K562 (cell line): Measurements from ENCODE around the gene APOLD1. TPM values are rescaled to one million over a fixed set of nuclear protein-coding genes. Genes with fewer than 3 reads are reported as not detected.
A peak's percentile ranks its signal among the peaks of the same experiment; 100 is the strongest.

Experiments used
- BRD4 ChIP-seq: fragments of 200-600 bp; sonication (generic); IDR thresholded peaks from 2 replicates; pipeline ENCODE4 v1.6.1; 2017; ENCODE audit warnings: inconsistent platforms
- CREB1 ChIP-seq, 2 experiments: sonication (generic) in 1 of 2; formaldehyde crosslinking in 1 of 2; IDR thresholded peaks; 2 replicates each; pipeline versions ENCODE4 v1.6.1 to v1.8.0; 2012 to 2022; ENCODE audit warnings: inconsistent platforms in 1 of 2, mild to moderate bottlenecking in 1 of 2, missing genetic modification reagents in 1 of 2, moderate library complexity in 1 of 2
- CREM ChIP-seq: IDR thresholded peaks from 2 replicates; pipeline ENCODE4 v1.6.1; 2014; ENCODE audit warnings: antibody characterized with exemption, low read depth
- EGR1 ChIP-seq: fragments of 450-650 bp; conservative IDR thresholded peaks from 2 replicates; pipeline ENCODE4 v1.6.1; 2017; ENCODE audit warnings: mild to moderate bottlenecking
- EP400 ChIP-seq: fragments of 450-650 bp; IDR thresholded peaks from 2 replicates; pipeline ENCODE4 v1.6.1; 2017; ENCODE audit warnings: antibody characterized with exemption, mild to moderate bottlenecking, moderate library complexity
- FOXK2 ChIP-seq, 2 experiments: fragments of 450-650 bp; IDR thresholded peaks in 1 of 2; conservative IDR thresholded peaks in 1 of 2; 2 replicates each; pipeline ENCODE4 v1.6.1; 2016; ENCODE audit warnings: low read depth in 2 of 2, mild to moderate bottlenecking in 1 of 2
- HDAC1 ChIP-seq, 2 experiments: fragments of 450-650 bp; IDR thresholded peaks; 2 replicates each; pipeline ENCODE4 v1.6.1; 2016 to 2017; ENCODE audit warnings: inconsistent platforms in 1 of 2, mild to moderate bottlenecking in 1 of 2, moderate library complexity in 1 of 2
- JUND ChIP-seq, 2 experiments: IDR thresholded peaks; 2 replicates in 1 of 2; 3 replicates in 1 of 2; pipeline ENCODE4 v1.6.1; 2011; ENCODE audit warnings: borderline replicate concordance in 2 of 2, low read depth in 2 of 2, low read length in 2 of 2, improper control_type of control experiment in 1 of 2, missing biosample characterization in 1 of 2, missing genetic modification characterization in 1 of 2, missing genetic modification reagents in 1 of 2
- KDM5B ChIP-seq: fragments of 200-600 bp; sonication (generic); IDR thresholded peaks from 2 replicates; pipeline ENCODE4 v1.6.1; 2012; ENCODE audit warnings: low read depth, mild to moderate bottlenecking, moderate library complexity, low read length, control low read depth, inconsistent platforms; ENCODE audit not compliant: insufficient replicate concordance
- LCOR ChIP-seq: sonication (generic); formaldehyde crosslinking; IDR thresholded peaks from 2 replicates; pipeline ENCODE4 v1.8.0; 2022; ENCODE audit warnings: mild to moderate bottlenecking, missing genetic modification reagents
- MAZ ChIP-seq, 2 experiments: fragments of 450-650 bp in 1 of 2; sonication (generic) in 1 of 2; formaldehyde crosslinking; IDR thresholded peaks in 1 of 2; conservative IDR thresholded peaks in 1 of 2; 2 replicates each; pipeline versions ENCODE4 v1.4.0 to v1.5.0; 2020; ENCODE audit warnings: mild to moderate bottlenecking in 1 of 2, missing genetic modification reagents in 1 of 2
- NONO ChIP-seq, 2 experiments: fragments of 200-400 bp in 1 of 2; fragments of 450-650 bp in 1 of 2; formaldehyde crosslinking in 1 of 2; IDR thresholded peaks; 2 replicates each; pipeline ENCODE4 v1.6.1; 2017; ENCODE audit warnings: low read depth in 2 of 2, mild to moderate bottlenecking in 2 of 2, moderate library complexity in 2 of 2, low read length in 1 of 2
- NR3C1 ChIP-seq: sonication (generic); formaldehyde crosslinking; IDR thresholded peaks from 2 replicates; pipeline ENCODE4 v1.8.1; 2022; ENCODE audit warnings: missing genetic modification reagents
- NUFIP1 ChIP-seq: fragments of 450-650 bp; IDR thresholded peaks from 2 replicates; pipeline ENCODE4 v1.6.1; 2018; ENCODE audit not compliant: partially characterized antibody
- RNF2 ChIP-seq: sonication (generic); IDR thresholded peaks from 2 replicates; pipeline ENCODE4 v1.6.1; 2016
- TAF1 ChIP-seq: IDR thresholded peaks from 2 replicates; pipeline ENCODE4 v1.6.1; 2011; ENCODE audit warnings: mild to moderate bottlenecking, low read length, moderate library complexity; ENCODE audit not compliant: insufficient read depth, control insufficient read depth, severe bottlenecking; ENCODE audit errors: extremely low read depth
- ZBTB1 ChIP-seq: sonication (generic); formaldehyde crosslinking; IDR thresholded peaks from 2 replicates; pipeline ENCODE4 v1.8.1; 2023; ENCODE audit warnings: missing genetic modification reagents, low read depth, mild to moderate bottlenecking, borderline replicate concordance
- ZNF274 ChIP-seq: IDR thresholded peaks from 2 replicates; pipeline ENCODE4 v1.6.1; 2011; ENCODE audit warnings: low read depth, mild to moderate bottlenecking, low read length, moderate library complexity, borderline replicate concordance
- ZNF551 ChIP-seq: fragments of 250-450 bp; sonication (Bioruptor Pico); IDR thresholded peaks from 2 replicates; pipeline ENCODE4 v1.5.0; 2021; ENCODE audit warnings: mild to moderate bottlenecking, moderate library complexity
- polyA plus RNA-seq, 8 experiments: library from polyadenylated mRNA; depleted of rRNA in 4 of 8; stranded (reverse) in 5 of 8; unstranded in 3 of 8; fragments of >200 nt; fragmentation: Nextera tagmentation in 2 of 8; fragmentation: Illumina TruSeq in 1 of 8; extraction: Ambion mirVana in 2 of 8; extraction: Trizol in 1 of 8; gene quantifications; 2 replicates each; pipeline versions ENCODE4 v1.2.1 to v1.2.3, GENCODE V29; 2011 to 2014; ENCODE audit warnings: inconsistent platforms in 1 of 8, missing spikeins in 1 of 8
- total RNA-seq, 7 experiments: library from RNA; depleted of rRNA in 6 of 7; stranded (reverse); fragments of >200 nt in 6 of 7; fragmentation: Illumina TruSeq in 2 of 7; extraction: Trizol in 2 of 7; gene quantifications; 2 replicates each; pipeline versions ENCODE4 v1.2.1 to v1.2.3, GENCODE V29; 2011 to 2021; ENCODE audit warnings: low replicate concordance in 1 of 7
- TF ChIP-seq, protein P1 (sequence below): fragments of 450-650 bp; conservative IDR thresholded peaks from 2 replicates; pipeline ENCODE4 v1.6.1; 2016; ENCODE audit warnings: missing genetic modification characterization, low read depth, mild to moderate bottlenecking, control low read depth, missing compliant biosample characterization
- TF ChIP-seq, protein P2 (sequence below), 2 experiments: IDR thresholded peaks; 2 replicates each; pipeline ENCODE4 v1.6.1; 2011; ENCODE audit warnings: borderline replicate concordance in 1 of 2, control low read depth in 1 of 2, low read depth in 1 of 2, low read length in 1 of 2, mild to moderate bottlenecking in 1 of 2, mixed read lengths in 1 of 2, moderate library complexity in 1 of 2; ENCODE audit not compliant: insufficient read depth in 1 of 2, insufficient read length in 1 of 2, poor library complexity in 1 of 2, severe bottlenecking in 1 of 2; ENCODE audit errors: extremely low read depth in 1 of 2

APOLD1 gene
- total and polyA plus RNA-seq, 9 of the 15 experiments (the other 6 are each of a cell fraction or from before 2014, with no cell fraction given), result 0.28 to 1.1 (median 0.61) TPM

DNA sequence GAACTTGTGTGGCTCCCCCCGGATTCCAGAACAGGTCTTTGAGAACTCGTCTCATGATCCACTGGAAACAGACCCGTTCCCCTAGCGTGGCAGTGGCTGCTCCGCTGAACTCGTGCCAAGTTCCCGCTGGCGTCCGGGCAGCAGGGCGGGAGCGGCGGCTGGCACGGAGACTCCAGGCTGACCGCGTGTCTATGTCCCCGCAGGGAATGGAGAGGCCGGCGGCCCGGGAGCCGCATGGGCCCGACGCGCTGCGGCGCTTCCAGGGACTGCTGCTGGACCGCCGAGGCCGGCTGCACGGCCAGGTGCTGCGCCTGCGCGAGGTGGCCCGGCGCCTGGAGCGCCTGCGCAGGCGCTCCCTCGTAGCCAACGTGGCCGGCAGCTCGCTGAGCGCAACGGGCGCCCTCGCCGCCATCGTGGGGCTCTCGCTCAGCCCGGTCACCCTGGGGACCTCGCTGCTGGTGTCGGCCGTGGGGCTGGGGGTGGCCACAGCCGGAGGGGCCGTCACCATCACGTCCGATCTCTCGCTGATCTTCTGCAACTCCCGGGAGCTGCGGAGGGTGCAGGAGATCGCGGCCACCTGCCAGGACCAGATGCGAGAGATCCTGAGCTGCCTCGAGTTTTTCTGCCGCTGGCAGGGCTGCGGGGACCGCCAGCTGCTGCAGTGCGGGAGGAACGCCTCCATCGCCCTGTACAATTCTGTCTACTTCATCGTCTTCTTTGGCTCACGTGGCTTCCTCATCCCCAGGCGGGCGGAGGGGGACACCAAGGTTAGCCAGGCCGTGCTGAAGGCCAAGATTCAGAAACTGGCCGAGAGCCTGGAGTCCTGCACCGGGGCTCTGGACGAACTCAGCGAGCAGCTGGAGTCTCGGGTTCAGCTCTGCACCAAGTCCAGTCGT is 1.5 kb downstream of the APOLD1 start (continued):
- TF ChIP-seq, protein P1, sequence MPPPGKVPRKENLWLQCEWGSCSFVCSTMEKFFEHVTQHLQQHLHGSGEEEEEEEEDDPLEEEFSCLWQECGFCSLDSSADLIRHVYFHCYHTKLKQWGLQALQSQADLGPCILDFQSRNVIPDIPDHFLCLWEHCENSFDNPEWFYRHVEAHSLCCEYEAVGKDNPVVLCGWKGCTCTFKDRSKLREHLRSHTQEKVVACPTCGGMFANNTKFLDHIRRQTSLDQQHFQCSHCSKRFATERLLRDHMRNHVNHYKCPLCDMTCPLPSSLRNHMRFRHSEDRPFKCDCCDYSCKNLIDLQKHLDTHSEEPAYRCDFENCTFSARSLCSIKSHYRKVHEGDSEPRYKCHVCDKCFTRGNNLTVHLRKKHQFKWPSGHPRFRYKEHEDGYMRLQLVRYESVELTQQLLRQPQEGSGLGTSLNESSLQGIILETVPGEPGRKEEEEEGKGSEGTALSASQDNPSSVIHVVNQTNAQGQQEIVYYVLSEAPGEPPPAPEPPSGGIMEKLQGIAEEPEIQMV (tag), result peak; percentile 81
- TF ChIP-seq LCOR (CRISPR knock-in tag), result 0 out of 2 replicates have a peak, but pooled peaks have one; percentile 47
- no peak for TF ChIP-seq CREB1 (IDR thresholded peaks at IDR 0.05)
- TF ChIP-seq CREB1 (CRISPR knock-in tag; IDR thresholded peaks at IDR 0.05), result peak; percentile 31; the same call in 1 of the 2 replicates
- TF ChIP-seq MAZ (CRISPR knock-in tag; conservative IDR thresholded peaks at IDR 0.05 in 1 of 2, IDR thresholded peaks at IDR 0.05 in 1 of 2), result peak in 1 of 2 experiments; percentile 44; a peak in 2 of 4 replicates
- TF ChIP-seq EGR1, result no peak
- peak; percentile 66; the same call in 1 of the 2 replicates for TF ChIP-seq ZBTB1 (CRISPR knock-in tag)
- no peak for TF ChIP-seq ZNF274
- no peak for TF ChIP-seq HDAC1 (IDR thresholded peaks at IDR 0.05)
- TF ChIP-seq, protein P2, sequence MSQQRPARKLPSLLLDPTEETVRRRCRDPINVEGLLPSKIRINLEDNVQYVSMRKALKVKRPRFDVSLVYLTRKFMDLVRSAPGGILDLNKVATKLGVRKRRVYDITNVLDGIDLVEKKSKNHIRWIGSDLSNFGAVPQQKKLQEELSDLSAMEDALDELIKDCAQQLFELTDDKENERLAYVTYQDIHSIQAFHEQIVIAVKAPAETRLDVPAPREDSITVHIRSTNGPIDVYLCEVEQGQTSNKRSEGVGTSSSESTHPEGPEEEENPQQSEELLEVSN (IDR thresholded peaks at IDR 0.05; ENCODE audit: borderline replicate concordance in 1 of 2, extremely low read depth in 1 of 2, insufficient read depth in 1 of 2, insufficient read length in 1 of 2, low read depth in 1 of 2, low read length in 1 of 2, poor library complexity in 1 of 2, severe bottlenecking in 1 of 2), result peak; percentile 88 to 97
- peak; percentile 37 to 54; a peak in 1 of 4 replicates for TF ChIP-seq NONO (IDR thresholded peaks at IDR 0.05; ENCODE audit: low read depth in 2 of 2, low read length in 1 of 2)
- no peak for TF ChIP-seq ZNF551 (CRISPR knock-in tag)
- TF ChIP-seq NR3C1 (CRISPR knock-in tag), result 0 out of 2 replicates have a peak, but pooled peaks have one; percentile 82
- peak; percentile 21; the same call in 1 of the 2 replicates for TF ChIP-seq CREM
- peak; percentile 60; the same call in 1 of the 2 replicates for TF ChIP-seq BRD4
- TF ChIP-seq EP400, result peak; percentile 87
- no peak for TF ChIP-seq FOXK2 (conservative IDR thresholded peaks at IDR 0.05 in 1 of 2, IDR thresholded peaks at IDR 0.05 in 1 of 2; ENCODE audit: low read depth in 2 of 2)
- peak; percentile 82 for TF ChIP-seq KDM5B
- TF ChIP-seq NUFIP1, result no peak
- peak; percentile 45; the same call in 1 of the 2 replicates for TF ChIP-seq RNF2
- no peak for TF ChIP-seq JUND (IDR thresholded peaks at IDR 0.05; ENCODE audit: borderline replicate concordance, low read depth, low read length)
- TF ChIP-seq JUND (tag; IDR thresholded peaks at IDR 0.05; ENCODE audit: borderline replicate concordance, low read depth, low read length), result no peak
- peak; percentile 55 for TF ChIP-seq TAF1
